ENCODE measurements around the gene CCDC50. TPM values are rescaled to one million over a fixed set of nuclear protein-coding genes. Genes with fewer than 3 reads are reported as not detected.

CCDC50 gene
- total RNA-seq = 137 and 153 TPM in 2 replicates
- polyA plus RNA-seq = 44.4 and 45.0 TPM in 2 replicates
- polyA plus RNA-seq (2011; cell fraction: cytosol; rRNA removed) = 77.2 TPM in 2 replicates
- polyA plus RNA-seq (2011; cell fraction: nucleus; rRNA removed) = 78.6 and 112 TPM in 2 replicates
- 88.7 and 107 TPM in 2 replicates for polyA plus RNA-seq (2012)
- 61.9 and 74.8 TPM in 2 replicates for polyA minus RNA-seq
- 44.1 TPM for polyA minus RNA-seq (2011; cell fraction: cytosol; rRNA and poly(A)+ RNA removed)
- polyA minus RNA-seq (2011; cell fraction: nucleus; rRNA and poly(A)+ RNA removed) = 175 and 252 TPM in 2 replicates
- percentile 97 among the genes with signal in this experiment for Bru-seq, nascent RNA
- BruChase-seq, experiment 1, labeled RNA remaining after a 6-hour chase = percentile 94 among the genes with signal in this experiment
- percentile 94 among the genes with signal in this experiment for BruChase-seq, experiment 2, labeled RNA remaining after a 2-hour chase
- long read RNA-seq, transcript CCDC50-202 (11 exons, 1,926 nt) = major isoform, 407 of 447 reads
- long read RNA-seq, partial matches to known transcripts = 11 of 447 reads
- long read RNA-seq, other reads (novel, unspliced or antisense) = 29 of 447 reads

- Histone ChIP-seq H3K4me2 (ENCODE audit: insufficient read depth, low read length) (peak within 1 kb of the TSS; percentile 97), H3K79me2 (ENCODE audit: control insufficient read depth, insufficient read depth, low read length) (peaks cover 53% of the 10 kb centered on the region), H3K9ac (replicated peaks; ENCODE audit: extremely low read depth, insufficient read depth, low read length) (peak within 1 kb of the TSS; percentile 98), H3K36me3 (ENCODE audit: control insufficient read depth in 2 of 2, extremely low read depth in 1 of 2, insufficient read depth in 2 of 2, low read length in 2 of 2) (no peaks in the 10 kb centered on the region), H3K4me3 (replicated peaks in 1 of 3; ENCODE audit: insufficient read depth in 1 of 3, low read depth in 1 of 3, low read length in 3 of 3) (peak within 1 kb of the TSS; percentile 58 to 96 (median 68)), H2AFZ (ENCODE audit: low read depth, low read length) (peak within 1 kb of the TSS; percentile 53), H3K9me3 (replicated peaks; ENCODE audit: control insufficient read depth, insufficient read depth, low read length) (no peaks in the 10 kb centered on the region), H4K20me1 (replicated peaks; ENCODE audit: control insufficient read depth, extremely low read depth, insufficient read depth, low read length) (no peaks in the 10 kb centered on the region), H3K27ac (ENCODE audit: insufficient read depth, low read depth, low read length) (peak within 1 kb of the TSS; percentile 94), H3K4me1 (ENCODE audit: control insufficient read depth, extremely low read depth, insufficient read depth, low read length) (peaks cover 40% of the 10 kb centered on the region), H3K9me1 (replicated peaks; ENCODE audit: control insufficient read depth, extremely low read depth, insufficient read depth, low read length) (no peaks in the 10 kb centered on the region), H3K27me3 (ENCODE audit: control insufficient read depth in 2 of 2, insufficient read depth in 2 of 2, low read length in 2 of 2) (no peaks in the 10 kb centered on the region)
- dilution Hi-C loops (cut with MboI; ENCODE audit: extremely low pct_ligation_motif_present, low sequenced_read_pairs) = no loop called here
- TF ChIP-seq POLR2A (IDR thresholded peaks at IDR 0.05; ENCODE audit: low read depth, low read length) (peak; percentile 64), GATA2 (IDR thresholded peaks at IDR 0.05; ENCODE audit: insufficient read depth, insufficient read length, low read depth, low read length) (peak; percentile 16), FOS (IDR thresholded peaks at IDR 0.05; ENCODE audit: borderline replicate concordance, insufficient read depth, low read length) (no peak), MYC (IDR thresholded peaks at IDR 0.05; ENCODE audit: low read depth, low read length) (no peak), CTCF (IDR thresholded peaks at IDR 0.05; ENCODE audit: extremely low read depth in 1 of 2, insufficient read depth in 1 of 2, low read depth in 1 of 2, low read length in 2 of 2) (no peak), EZH2 (IDR thresholded peaks at IDR 0.05; ENCODE audit: borderline replicate concordance, low read depth, low read length, severe bottlenecking) (no peak), JUN (IDR thresholded peaks at IDR 0.05; ENCODE audit: borderline replicate concordance, insufficient read depth, insufficient read length, low read depth) (no peak), POLR2AphosphoS5 (IDR thresholded peaks at IDR 0.05; ENCODE audit: insufficient read depth, low read depth, low read length) (peak; percentile 89), MAX (IDR thresholded peaks at IDR 0.05; ENCODE audit: insufficient read depth, insufficient read length) (no peak)
- no TSS peak for BruUV-seq (replicated peaks)
- CTCF ChIA-PET = interaction anchor here (0.6 to 2.1 kb wide), 11 partner anchors 9 to 193 kb away, joined by 3 to 7 read pairs (median 3); no protein-coding TSS in a partner anchor
- POLR2A ChIA-PET = interaction anchor here (0.6 to 1.0 kb wide), 3 partner anchors 9 to 85 kb away, joined by 3 read pairs; no protein-coding TSS in a partner anchor
- intact Hi-C loops (cut with micrococcal nuclease) = loop anchor here (1.0 kb wide), 2 partner anchors 85 to 188 kb away; no protein-coding TSS in a partner anchor
- DNase-seq (ENCODE audit: low read depth, low spot score) (peak; percentile 78), FAIRE-seq (peak; percentile 69)
Measured at GRCh38 chr3:191328962-191329653, at the start of gene CCDC50. Gene CCDC50 (plus strand): TSS chr3:191329394. CDS start chr3:191329675, 281 bp downstream.

All from endothelial cell of umbilical vein (primary cell).